Measurements from ENCODE around the gene LMAN1. TPM values are rescaled to one million over a fixed set of nuclear protein-coding genes. Genes with fewer than 3 reads are reported as not detected.

LMAN1 gene
- total RNA-seq, 1 donor: 268 TPM

GRCh38 chr18:59360381-59360780 is 1.3 kb upstream of the LMAN1 start:
- no peak overlapping the region for H3K4me3 ChIP-seq (ENCODE audit: low read depth, low read length)
- no peak for DNase-seq (ENCODE audit: low read depth)
- TF ChIP-seq, protein P1, sequence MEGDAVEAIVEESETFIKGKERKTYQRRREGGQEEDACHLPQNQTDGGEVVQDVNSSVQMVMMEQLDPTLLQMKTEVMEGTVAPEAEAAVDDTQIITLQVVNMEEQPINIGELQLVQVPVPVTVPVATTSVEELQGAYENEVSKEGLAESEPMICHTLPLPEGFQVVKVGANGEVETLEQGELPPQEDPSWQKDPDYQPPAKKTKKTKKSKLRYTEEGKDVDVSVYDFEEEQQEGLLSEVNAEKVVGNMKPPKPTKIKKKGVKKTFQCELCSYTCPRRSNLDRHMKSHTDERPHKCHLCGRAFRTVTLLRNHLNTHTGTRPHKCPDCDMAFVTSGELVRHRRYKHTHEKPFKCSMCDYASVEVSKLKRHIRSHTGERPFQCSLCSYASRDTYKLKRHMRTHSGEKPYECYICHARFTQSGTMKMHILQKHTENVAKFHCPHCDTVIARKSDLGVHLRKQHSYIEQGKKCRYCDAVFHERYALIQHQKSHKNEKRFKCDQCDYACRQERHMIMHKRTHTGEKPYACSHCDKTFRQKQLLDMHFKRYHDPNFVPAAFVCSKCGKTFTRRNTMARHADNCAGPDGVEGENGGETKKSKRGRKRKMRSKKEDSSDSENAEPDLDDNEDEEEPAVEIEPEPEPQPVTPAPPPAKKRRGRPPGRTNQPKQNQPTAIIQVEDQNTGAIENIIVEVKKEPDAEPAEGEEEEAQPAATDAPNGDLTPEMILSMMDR (IDR thresholded peaks at IDR 0.05; ENCODE audit: insufficient read depth, low read depth, low read length): no peak

GRCh38 chr18:59359576-59359952 is 499 bp upstream of the LMAN1 start:
- peak overlapping the region; percentile 97 for H3K4me3 ChIP-seq (ENCODE audit: low read depth, low read length)
- TF ChIP-seq, protein P1 (IDR thresholded peaks at IDR 0.05; ENCODE audit: insufficient read depth, low read depth, low read length): no peak
- no peak for DNase-seq (ENCODE audit: low read depth)

DNA sequence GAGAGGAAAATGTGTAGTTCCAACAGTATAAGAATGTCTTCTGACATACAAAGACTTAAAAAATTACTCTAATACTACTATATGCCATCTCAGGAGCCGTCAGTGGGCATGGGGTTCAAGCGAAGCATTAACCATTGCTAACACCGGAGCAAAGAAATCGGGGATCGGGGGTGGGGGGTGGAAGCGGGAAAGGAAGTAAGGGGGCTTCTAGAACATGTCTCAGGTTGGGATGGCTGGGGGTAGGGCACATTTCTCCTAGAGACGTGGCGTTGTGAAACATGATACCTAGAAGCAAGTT is 702 bp downstream of the LMAN1 start:
- TF ChIP-seq, protein P1 (IDR thresholded peaks at IDR 0.05; ENCODE audit: insufficient read depth, low read depth, low read length): no peak
- DNase-seq (ENCODE audit: low read depth): peak; percentile 85

GRCh38 chr18:59357928-59358327 is 1.1 kb downstream of the LMAN1 start:
- peak overlapping the region; percentile 97 for H3K4me3 ChIP-seq (ENCODE audit: low read depth, low read length)
- DNase-seq (ENCODE audit: low read depth): peak; percentile 77
- TF ChIP-seq, protein P1 (IDR thresholded peaks at IDR 0.05; ENCODE audit: insufficient read depth, low read depth, low read length): no peak

More for the DNA sequence above, 702 bp downstream of the LMAN1 start:
- H3K4me3 ChIP-seq (ENCODE audit: low read depth, low read length): peak overlapping the region; percentile 97

DNA sequence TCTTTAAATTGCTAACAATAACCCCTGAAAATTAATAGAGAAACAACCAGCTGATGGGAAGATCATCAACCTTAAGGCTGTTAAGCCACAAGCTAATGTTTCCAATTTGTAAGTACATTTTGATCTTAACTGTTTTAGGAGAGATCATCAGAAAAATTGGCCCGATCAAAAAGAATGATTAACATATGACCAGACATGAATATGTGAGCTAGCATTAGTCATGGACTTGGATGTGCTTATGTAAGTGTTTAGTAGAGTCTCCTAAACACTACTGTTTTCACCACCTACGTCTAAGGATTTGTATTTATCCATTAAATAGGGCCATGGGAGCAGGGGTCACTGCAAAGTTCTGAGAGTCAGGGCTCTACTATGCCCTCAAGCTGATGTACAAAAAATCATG is 4.3 kb downstream of the LMAN1 start:
- H3K4me3 ChIP-seq (ENCODE audit: low read depth, low read length): no peak overlapping the region
- TF ChIP-seq, protein P1 (IDR thresholded peaks at IDR 0.05; ENCODE audit: insufficient read depth, low read depth, low read length): no peak
- DNase-seq (ENCODE audit: low read depth): no peak

GRCh38 chr18:59353079-59353680 is 5.9 kb downstream of the LMAN1 start:
- no peak for DNase-seq (ENCODE audit: low read depth)
- H3K4me3 ChIP-seq (ENCODE audit: low read depth, low read length): no peak overlapping the region
- TF ChIP-seq, protein P1 (IDR thresholded peaks at IDR 0.05; ENCODE audit: insufficient read depth, low read depth, low read length): no peak

GRCh38 chr18:59352250-59352855 is 6.7 kb downstream of the LMAN1 start:
- TF ChIP-seq, protein P1 (IDR thresholded peaks at IDR 0.05; ENCODE audit: insufficient read depth, low read depth, low read length): no peak

More at GRCh38 chr18:59352250-59352855, 6.7 kb downstream of the LMAN1 start:
- no peak for DNase-seq (ENCODE audit: low read depth)
- no peak overlapping the region for H3K4me3 ChIP-seq (ENCODE audit: low read depth, low read length)

Data from fibroblast of villous mesenchyme (primary cell).